DOHH2 (cell line): ENCODE data around the gene PRR20C.
"Not testable (repeated sequence)": the region's sequence is repeated elsewhere in the genome, so short reads cannot be mapped to it uniquely, and the experiment has no call there.

Source experiments
- H3F3A ChIP-seq: fragments of 200-600 bp; sonication (generic), shearing (Covaris generic); 2 replicates; pipeline ENCODE4 v1.6.0; 2016; ENCODE audit warnings: antibody characterized with exemption, mild to moderate bottlenecking; ENCODE audit not compliant: control insufficient read depth, insufficient read depth
- H3K27ac ChIP-seq: fragments of 200-600 bp; sonication (generic); 2 replicates; pipeline ENCODE4 v1.5.1; 2014; ENCODE audit warnings: low read depth, mild to moderate bottlenecking, low read length, moderate library complexity
- H3K27me3 ChIP-seq: fragments of 200-600 bp; sonication (generic); 2 replicates; pipeline ENCODE4 v1.6.1; 2014; ENCODE audit warnings: mild to moderate bottlenecking, low read length, mixed read lengths; ENCODE audit not compliant: control insufficient read depth
- H3K36me3 ChIP-seq: fragments of 200-600 bp; sonication (generic); 2 replicates; pipeline ENCODE4 v1.6.1; 2014; ENCODE audit warnings: mild to moderate bottlenecking, low read length, moderate library complexity, mixed read lengths; ENCODE audit not compliant: control insufficient read depth
- H3K4me1 ChIP-seq: fragments of 200-600 bp; sonication (generic); 2 replicates; pipeline ENCODE4 v1.6.1; 2014; ENCODE audit warnings: mild to moderate bottlenecking, low read length, mixed read lengths; ENCODE audit not compliant: control insufficient read depth
- H3K4me2 ChIP-seq: fragments of 200-600 bp; sonication (generic); 2 replicates; pipeline ENCODE4 v1.6.0; 2014; ENCODE audit warnings: mild to moderate bottlenecking, low read length, moderate library complexity
- H3K4me3 ChIP-seq: fragments of 200-600 bp; sonication (generic); 2 replicates; pipeline ENCODE4 v1.5.1; 2014; ENCODE audit warnings: mild to moderate bottlenecking, low read length, mixed read lengths
- H3K79me2 ChIP-seq: fragments of 200-600 bp; sonication (generic); 2 replicates; pipeline ENCODE4 v1.6.1; 2014; ENCODE audit warnings: mild to moderate bottlenecking, low read length, mixed read lengths; ENCODE audit not compliant: control insufficient read depth
- H3K9me2 ChIP-seq: fragments of 200-600 bp; sonication (generic); replicated peaks from 2 replicates; pipeline ENCODE4 v1.6.1; 2014; ENCODE audit warnings: mild to moderate bottlenecking, low read length, mixed read lengths; ENCODE audit not compliant: control insufficient read depth
- H3K9me3 ChIP-seq: fragments of 200-600 bp; sonication (generic); 2 replicates; pipeline ENCODE4 v1.6.1; 2014; ENCODE audit warnings: antibody characterized with exemption, low read length, mixed read lengths; ENCODE audit not compliant: control insufficient read depth, insufficient read depth
- H4K20me1 ChIP-seq: fragments of 200-600 bp; sonication (generic); 2 replicates; pipeline ENCODE4 v1.6.0; 2014; ENCODE audit warnings: low read depth, mild to moderate bottlenecking, antibody characterized with exemption, low read length, moderate library complexity; ENCODE audit not compliant: control insufficient read depth, insufficient read depth
- CTCF ChIP-seq: fragments of 200-600 bp; sonication (generic); IDR thresholded peaks from one replicate; pipeline ENCODE4 v1.5.1; 2014; ENCODE audit warnings: antibody characterized with exemption, mild to moderate bottlenecking, low read depth, low read length; ENCODE audit not compliant: poor library complexity, severe bottlenecking
- EZH2phosphoT487 ChIP-seq: fragments of 200-600 bp; sonication (generic); IDR thresholded peaks from 2 replicates; pipeline ENCODE4 v1.6.1; 2017; ENCODE audit warnings: borderline replicate concordance, mild to moderate bottlenecking, antibody characterized with exemption, low read length, moderate library complexity, mixed read lengths

PRR20C gene

GRCh38 chr13:57136093-57136492, 17.8 kb upstream of the PRR20C start:
- Histone ChIP-seq H3F3A (no peaks in the 10 kb centered on the region), H3K36me3 (no peaks in the 10 kb centered on the region), H3K4me1 (no peaks in the 10 kb centered on the region), H3K27me3 (no peaks in the 10 kb centered on the region), H3K4me3 (no peak overlapping the region), H3K4me2 (no peak overlapping the region), H3K9me3 (no peaks in the 10 kb centered on the region), H3K79me2 (no peaks in the 10 kb centered on the region), H4K20me1 (no peaks in the 10 kb centered on the region), H3K9me2 (no peaks in the 10 kb centered on the region), H3K27ac (no peak overlapping the region)
- no peak for TF ChIP-seq CTCF
- no peak for TF ChIP-seq EZH2phosphoT487

GRCh38 chr13:57137585-57137984, 16.3 kb upstream of the PRR20C start:
- H3K4me2 ChIP-seq: no peak overlapping the region
- H3K4me3 ChIP-seq: no peak overlapping the region
- H3K9me3 ChIP-seq: no peaks in the 10 kb centered on the region
- H3K36me3 ChIP-seq: no peaks in the 10 kb centered on the region
- H4K20me1 ChIP-seq: no peaks in the 10 kb centered on the region
- no peaks in the 10 kb centered on the region for H3K4me1 ChIP-seq
- no peak for TF ChIP-seq EZH2phosphoT487
- no peak for TF ChIP-seq CTCF
- H3K27ac ChIP-seq: no peak overlapping the region
- no peaks in the 10 kb centered on the region for H3K27me3 ChIP-seq
- no peaks in the 10 kb centered on the region for H3K79me2 ChIP-seq
- no peaks in the 10 kb centered on the region for H3F3A ChIP-seq
- H3K9me2 ChIP-seq: no peaks in the 10 kb centered on the region

- no peak overlapping the region for H3K4me3 ChIP-seq
- H3K4me1 ChIP-seq: no peaks in the 10 kb centered on the region
- H3K36me3 ChIP-seq: no peaks in the 10 kb centered on the region
- no peak overlapping the region for H3K27ac ChIP-seq
- no peaks in the 10 kb centered on the region for H3K9me2 ChIP-seq
- no peaks in the 10 kb centered on the region for H3K9me3 ChIP-seq
- H3K27me3 ChIP-seq: no peaks in the 10 kb centered on the region
- H3F3A ChIP-seq: no peaks in the 10 kb centered on the region
- no peaks in the 10 kb centered on the region for H3K79me2 ChIP-seq
- no peaks in the 10 kb centered on the region for H4K20me1 ChIP-seq
- TF ChIP-seq EZH2phosphoT487 (no peak), CTCF (no peak)
- H3K4me2 ChIP-seq: no peak overlapping the region
Observed at GRCh38 chr13:57138988-57139387, 14.9 kb upstream of the PRR20C start.

GRCh38 chr13:57139781-57140180, 14.1 kb upstream of the PRR20C start:
- not testable (repeated sequence) for H3K4me2 ChIP-seq, H3F3A ChIP-seq, H3K79me2 ChIP-seq, H3K27ac ChIP-seq, H4K20me1 ChIP-seq, H3K4me3 ChIP-seq, H3K27me3 ChIP-seq, H3K9me2 ChIP-seq, H3K4me1 ChIP-seq, H3K36me3 ChIP-seq, H3K9me3 ChIP-seq

- H3K4me1 ChIP-seq, H3K4me2 ChIP-seq: not testable (repeated sequence)
Observed at GRCh38 chr13:57140235-57140968, 13.5 kb upstream of the PRR20C start, which contains the start of gene PRR20A. Gene PRR20A (plus strand): TSS chr13:57140918. CDS start chr13:57141305, 387 bp downstream.

GRCh38 chr13:57147188-57147587, 6.7 kb upstream of the PRR20C start, which contains the start of gene PRR20B:
Gene PRR20B (plus strand): TSS chr13:57147488. CDS start chr13:57147875, 387 bp downstream.
- not testable (repeated sequence) for H3K27ac ChIP-seq, H3K36me3 ChIP-seq, H3F3A ChIP-seq

More at GRCh38 chr13:57140235-57140968, 13.5 kb upstream of the PRR20C start, which contains the start of gene PRR20A:
- H3K4me3 ChIP-seq, H3F3A ChIP-seq, H3K9me2 ChIP-seq, H3K27me3 ChIP-seq, H3K79me2 ChIP-seq, H3K36me3 ChIP-seq, H3K27ac ChIP-seq, H4K20me1 ChIP-seq, H3K9me3 ChIP-seq: not testable (repeated sequence)

More at GRCh38 chr13:57147188-57147587, 6.7 kb upstream of the PRR20C start, which contains the start of gene PRR20B:
- H4K20me1 ChIP-seq, H3K27me3 ChIP-seq, H3K79me2 ChIP-seq, H3K9me2 ChIP-seq, H3K9me3 ChIP-seq, H3K4me2 ChIP-seq, H3K4me1 ChIP-seq, H3K4me3 ChIP-seq: not testable (repeated sequence)
